Endothelial cell of umbilical vein (primary cell): Measurements from ENCODE around the gene CIB4. TPM values are rescaled to one million over a fixed set of nuclear protein-coding genes. Genes with fewer than 3 reads are reported as not detected.

Experiments used
- BruUV-seq: library from RNA; stranded (reverse); fragments of 400-500 nt; replicated peaks from 2 replicates; lab custom pipeline; 2021; lab: Mats Ljungman, UMichigan
- CTCF ChIA-PET: fragments of 300-600, 350-600 bp; sonication (Branson Sonifier 250); formaldehyde crosslinking; loops from one replicate; lab custom pipeline; 2021; ENCODE audit warnings: antibody characterized with exemption, inconsistent platforms; lab: Charles Lee
- POLR2A ChIA-PET: fragments of 300-600, 350-600 bp; sonication (Branson Sonifier 250); formaldehyde crosslinking; loops from one replicate; lab custom pipeline; 2021; ENCODE audit warnings: antibody characterized with exemption, inconsistent platforms; lab: Charles Lee
- DNase-seq: peaks from one replicate; pipeline ENCODE4 v3.0.0-alpha.2; 2011; ENCODE audit warnings: low read depth, low spot score
- FAIRE-seq: peaks from 2 replicates; lab custom pipeline; 2011; peaks lifted over from hg19 to GRCh38; lab: Jason Lieb, UNC
- H2AFZ ChIP-seq: 2 replicates; pipeline ENCODE4 v1.6.0; 2012; ENCODE audit warnings: low read depth, low read length, control low read depth, inconsistent platforms
- H3K27ac ChIP-seq: 2 replicates; pipeline ENCODE4 v1.5.1; 2011; ENCODE audit warnings: low read depth, mild to moderate bottlenecking, control low read depth, low read length, moderate library complexity; ENCODE audit not compliant: insufficient read depth
- H3K27me3 ChIP-seq, 2 experiments: 2 replicates each; pipeline versions ENCODE4 v1.6.0 to v1.6.1; 2011; ENCODE audit warnings: low read length in 2 of 2, mixed read lengths in 1 of 2; ENCODE audit not compliant: control insufficient read depth in 2 of 2, insufficient read depth in 2 of 2
- H3K36me3 ChIP-seq, 2 experiments: 2 replicates in 1 of 2; 3 replicates in 1 of 2; pipeline ENCODE4 v1.5.1; 2011; ENCODE audit warnings: low read length in 2 of 2, mild to moderate bottlenecking in 1 of 2, moderate library complexity in 1 of 2; ENCODE audit not compliant: control insufficient read depth in 2 of 2, insufficient read depth in 2 of 2; ENCODE audit errors: extremely low read depth in 1 of 2
- H3K4me1 ChIP-seq: 3 replicates; pipeline ENCODE4 v1.5.1; 2011; ENCODE audit warnings: mild to moderate bottlenecking, low read length; ENCODE audit not compliant: control insufficient read depth, insufficient read depth; ENCODE audit errors: extremely low read depth
- H3K4me2 ChIP-seq: 2 replicates; pipeline ENCODE4 v1.6.1; 2011; ENCODE audit warnings: low read length, control low read depth, mixed read lengths; ENCODE audit not compliant: insufficient read depth
- H3K4me3 ChIP-seq, 3 experiments: fragments of 200-600 bp in 1 of 3; sonication (generic), shearing (Covaris generic) in 1 of 3; replicated peaks in 1 of 3; 2 replicates each; pipeline ENCODE4 v1.5.1; 2011 to 2016; ENCODE audit warnings: control low read depth in 3 of 3, low read length in 3 of 3, mild to moderate bottlenecking in 2 of 3, inconsistent platforms in 1 of 3, low read depth in 1 of 3, moderate library complexity in 1 of 3; ENCODE audit not compliant: insufficient read depth in 1 of 3
- H3K79me2 ChIP-seq: 2 replicates; pipeline ENCODE4 v1.6.0; 2012; ENCODE audit warnings: low read length, inconsistent platforms; ENCODE audit not compliant: control insufficient read depth, insufficient read depth
- H3K9ac ChIP-seq: replicated peaks from 2 replicates; pipeline ENCODE3; 2011; ENCODE audit warnings: low read length, control low read depth; ENCODE audit not compliant: insufficient read depth; ENCODE audit errors: extremely low read depth
- H3K9me1 ChIP-seq: replicated peaks from 3 replicates; pipeline ENCODE4 v1.6.0; 2011; ENCODE audit warnings: mild to moderate bottlenecking, low read length; ENCODE audit not compliant: control insufficient read depth, insufficient read depth; ENCODE audit errors: extremely low read depth
- H3K9me3 ChIP-seq: replicated peaks from 2 replicates; pipeline ENCODE4 v1.5.1; 2012; ENCODE audit warnings: low read length, inconsistent platforms; ENCODE audit not compliant: control insufficient read depth, insufficient read depth
- H4K20me1 ChIP-seq: replicated peaks from 2 replicates; pipeline ENCODE3; 2011; ENCODE audit warnings: mild to moderate bottlenecking, low read length; ENCODE audit not compliant: control insufficient read depth, insufficient read depth; ENCODE audit errors: extremely low read depth
- EZH2 ChIP-seq: IDR thresholded peaks from 2 replicates; pipeline ENCODE4 v1.6.1; 2012; ENCODE audit warnings: borderline replicate concordance, low read depth, mild to moderate bottlenecking, moderate library complexity, low read length, inconsistent platforms; ENCODE audit not compliant: severe bottlenecking
- FOS ChIP-seq: IDR thresholded peaks from 2 replicates; pipeline ENCODE4 v1.6.1; 2011; ENCODE audit warnings: mild to moderate bottlenecking, low read length, moderate library complexity, borderline replicate concordance; ENCODE audit not compliant: insufficient read depth
- GATA2 ChIP-seq: IDR thresholded peaks from 2 replicates; pipeline ENCODE4 v1.7.0; 2011; ENCODE audit warnings: low read depth, mild to moderate bottlenecking, moderate library complexity, mixed read lengths, low read length; ENCODE audit not compliant: insufficient read length, insufficient read depth
- JUN ChIP-seq: IDR thresholded peaks from 2 replicates; pipeline ENCODE4 v1.6.1; 2011; ENCODE audit warnings: borderline replicate concordance, low read depth; ENCODE audit not compliant: insufficient read length, insufficient read depth
- MYC ChIP-seq: IDR thresholded peaks from one replicate; pipeline ENCODE4 v1.6.1; 2011; ENCODE audit warnings: mild to moderate bottlenecking, low read depth, low read length
- POLR2A ChIP-seq: IDR thresholded peaks from 2 replicates; pipeline ENCODE4 v1.6.1; 2012; ENCODE audit warnings: low read depth, mild to moderate bottlenecking, control low read depth, low read length
- POLR2AphosphoS5 ChIP-seq: IDR thresholded peaks from 2 replicates; pipeline ENCODE4 v1.6.1; 2012; ENCODE audit warnings: low read depth, mild to moderate bottlenecking, control low read depth, low read length, moderate library complexity; ENCODE audit not compliant: insufficient read depth
- dilution Hi-C: fragments of 300-500 bp; cut with MboI; formaldehyde crosslinking; loops from one replicate; pipeline ENCODE4 v1.15.0; 2019; ENCODE audit warnings: low sequenced_read_pairs; ENCODE audit not compliant: extremely low pct_ligation_motif_present
- intact Hi-C: fragments of 100-400 bp; cut with micrococcal nuclease; formaldehyde crosslinking; loops from one replicate; pipeline ENCODE4 v1.10.0; 2022
- polyA plus RNA-seq, 4 experiments: library from polyadenylated mRNA; depleted of rRNA in 3 of 4; stranded (reverse) in 3 of 4; unstranded in 1 of 4; fragments of >200 nt; gene quantifications; 2 replicates each; pipeline versions ENCODE4 v1.2.1 to v1.2.3, GENCODE V29; 2011 to 2012; ENCODE audit warnings: missing spikeins in 1 of 4
- total RNA-seq: library from RNA; stranded (reverse); gene quantifications from 2 replicates; pipeline ENCODE4 v1.2.3, GENCODE V29; 2021
- TF ChIP-seq, protein P1 (sequence below): IDR thresholded peaks from 2 replicates; pipeline ENCODE4 v1.6.1; 2011; ENCODE audit not compliant: insufficient read depth, insufficient read length
- TF ChIP-seq, protein P2 (sequence below), 2 donors: IDR thresholded peaks; 1 replicate in 1 of 2; 2 replicates in 1 of 2; pipeline ENCODE4 v1.5.1; 2011; ENCODE audit warnings: low read length in 2 of 2, mild to moderate bottlenecking in 2 of 2, moderate library complexity in 2 of 2, control low read depth in 1 of 2, inconsistent platforms in 1 of 2, low read depth in 1 of 2; ENCODE audit not compliant: insufficient read depth in 1 of 2; ENCODE audit errors: extremely low read depth in 1 of 2

CIB4 gene
- total and polyA plus RNA-seq, 2 donors (not counting 3 experiments of a cell fraction or from before 2014, with no cell fraction given), result not detected

DNA sequence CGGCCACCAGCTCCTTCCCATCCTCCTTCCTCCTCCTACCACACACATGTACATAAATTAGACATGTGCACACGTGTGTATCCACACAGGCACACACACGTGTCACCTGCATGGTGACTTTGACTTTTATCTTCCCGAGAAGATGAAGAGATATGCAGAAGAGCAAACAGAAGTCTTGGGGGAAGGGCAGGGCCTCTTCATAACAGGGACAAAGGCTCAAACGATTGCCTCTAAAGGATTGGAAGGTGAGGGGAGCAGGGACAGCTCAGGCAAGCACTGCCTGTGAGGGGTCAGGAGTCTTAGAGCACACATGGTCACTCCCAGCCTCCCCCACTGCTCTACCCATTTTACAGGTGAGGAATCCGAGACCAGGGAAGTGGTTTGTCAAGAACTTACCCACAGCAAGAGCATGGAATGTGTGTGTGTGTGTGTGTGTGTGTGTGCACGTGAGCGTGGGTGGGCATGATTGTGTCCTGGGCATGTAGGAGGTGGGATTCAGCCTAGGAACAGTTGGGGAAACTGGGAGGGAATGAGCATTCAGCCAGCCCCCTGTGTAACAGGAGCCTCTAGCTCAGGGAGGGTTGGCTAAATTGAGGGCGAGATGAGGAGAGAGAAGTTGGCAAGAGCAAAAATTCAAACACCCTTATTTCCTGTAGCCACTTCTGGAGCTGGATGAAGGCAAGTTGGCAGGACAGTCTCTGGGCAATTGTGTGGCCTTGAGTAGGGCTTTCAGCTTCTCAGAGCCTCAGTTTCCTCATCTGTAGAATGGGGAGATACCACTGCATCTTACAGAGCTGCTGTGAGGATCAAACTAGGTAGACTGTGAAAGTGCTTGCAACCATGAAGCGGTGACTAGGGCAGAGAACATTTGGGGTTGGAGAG lies 24.2 kb downstream of the CIB4 start:
- H4K20me1 ChIP-seq, result no peaks in the 10 kb centered on the region
- no peak overlapping the region for H3K27ac ChIP-seq
- H3K4me2 ChIP-seq, result no peak overlapping the region
- H3K36me3 ChIP-seq, result no peaks in the 10 kb centered on the region
- H3K9me1 ChIP-seq, result no peaks in the 10 kb centered on the region
- no peak overlapping the region for H3K4me3 ChIP-seq
- DNase-seq (no peak), FAIRE-seq (no peak)
- POLR2A ChIA-PET, result no interaction called here
- TF ChIP-seq, protein P1, sequence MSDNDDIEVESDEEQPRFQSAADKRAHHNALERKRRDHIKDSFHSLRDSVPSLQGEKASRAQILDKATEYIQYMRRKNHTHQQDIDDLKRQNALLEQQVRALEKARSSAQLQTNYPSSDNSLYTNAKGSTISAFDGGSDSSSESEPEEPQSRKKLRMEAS, result no peak
- CTCF ChIA-PET, result interaction anchor here (0.6 to 3.6 kb wide), 5 partner anchors 9 to 129 kb away, joined by 3 to 18 read pairs (median 3); no protein-coding TSS in a partner anchor
- H2AFZ ChIP-seq, result no peak overlapping the region
- no peaks in the 10 kb centered on the region for H3K9me3 ChIP-seq
- no TSS peak for BruUV-seq
- dilution Hi-C loops (no loop called here), intact Hi-C loops (no loop called here)
- no peak overlapping the region for H3K9ac ChIP-seq
- no peaks in the 10 kb centered on the region for H3K4me1 ChIP-seq
- H3K79me2 ChIP-seq, result no peaks in the 10 kb centered on the region
- peaks cover 15 to 31% of the 10 kb centered on the region in 2 experiments for H3K27me3 ChIP-seq

DNA sequence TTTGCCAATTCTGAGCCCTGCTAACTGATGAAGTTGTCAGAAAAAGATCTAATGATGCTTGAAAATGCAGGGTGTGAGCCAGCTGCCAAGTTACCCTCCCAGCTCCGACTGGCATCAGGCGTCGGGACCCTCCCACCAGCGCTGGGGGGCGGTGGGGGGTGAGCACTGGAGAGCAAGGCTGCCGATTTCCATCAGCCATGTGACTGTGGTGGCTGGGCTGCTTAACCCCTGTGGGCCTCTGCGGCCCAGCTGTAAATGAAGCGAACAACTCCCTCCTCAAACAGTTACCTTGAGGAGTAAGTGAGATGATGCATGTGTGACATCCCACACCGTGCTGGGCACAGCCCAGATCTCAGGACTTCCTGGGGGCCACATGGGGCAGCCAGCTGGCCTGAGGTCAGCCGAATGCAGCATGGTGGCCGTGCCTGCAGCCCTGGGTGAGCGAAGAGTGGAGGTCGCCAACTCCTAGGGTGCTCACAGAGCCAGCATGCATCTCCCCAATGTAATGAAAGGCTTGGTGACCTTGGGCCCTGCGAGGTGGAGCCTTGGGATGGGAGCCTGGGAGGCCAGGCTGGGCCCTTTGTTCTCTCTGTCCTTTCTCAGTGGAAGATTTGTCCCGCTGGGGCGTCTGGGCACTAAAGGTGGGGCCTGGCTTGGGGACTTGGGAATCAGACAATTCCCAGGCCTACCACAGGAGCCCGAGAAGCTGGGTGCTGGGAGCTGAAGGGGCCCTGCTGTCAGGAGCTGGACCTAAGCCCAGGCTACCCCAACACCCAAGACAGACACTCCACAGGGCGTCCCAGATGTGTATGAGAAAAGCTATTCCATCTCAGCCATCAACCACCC lies 25.1 kb downstream of the CIB4 start:
- dilution Hi-C loops, result no loop called here
- H3K4me3 ChIP-seq, result no peak overlapping the region
- H3K4me1 ChIP-seq, result no peaks in the 10 kb centered on the region
- intact Hi-C loops, result no loop called here
- no peaks in the 10 kb centered on the region for H3K36me3 ChIP-seq
- POLR2A ChIA-PET, result no interaction called here
- H3K9ac ChIP-seq, result no peak overlapping the region
- no peak for FAIRE-seq
- no peak overlapping the region for H3K27ac ChIP-seq
- H2AFZ ChIP-seq, result no peak overlapping the region
- no peak overlapping the region for H3K4me2 ChIP-seq
- no TSS peak for BruUV-seq
- no peak for DNase-seq
- H3K79me2 ChIP-seq, result no peaks in the 10 kb centered on the region
- no peaks in the 10 kb centered on the region for H3K9me1 ChIP-seq
- no peaks in the 10 kb centered on the region for H4K20me1 ChIP-seq
- H3K27me3 ChIP-seq, result peaks cover 13 to 28% of the 10 kb centered on the region in 2 experiments
- CTCF ChIA-PET, result interaction anchor here (1.2 to 3.6 kb wide), 4 partner anchors 8 to 129 kb away, joined by 3 to 18 read pairs (median 6); no protein-coding TSS in a partner anchor
- TF ChIP-seq POLR2A, result no peak
- TF ChIP-seq POLR2AphosphoS5, result no peak
- TF ChIP-seq MYC, result no peak
- TF ChIP-seq JUN, result no peak
- TF ChIP-seq EZH2, result no peak
- TF ChIP-seq, protein P1, result no peak
- TF ChIP-seq, protein P2, sequence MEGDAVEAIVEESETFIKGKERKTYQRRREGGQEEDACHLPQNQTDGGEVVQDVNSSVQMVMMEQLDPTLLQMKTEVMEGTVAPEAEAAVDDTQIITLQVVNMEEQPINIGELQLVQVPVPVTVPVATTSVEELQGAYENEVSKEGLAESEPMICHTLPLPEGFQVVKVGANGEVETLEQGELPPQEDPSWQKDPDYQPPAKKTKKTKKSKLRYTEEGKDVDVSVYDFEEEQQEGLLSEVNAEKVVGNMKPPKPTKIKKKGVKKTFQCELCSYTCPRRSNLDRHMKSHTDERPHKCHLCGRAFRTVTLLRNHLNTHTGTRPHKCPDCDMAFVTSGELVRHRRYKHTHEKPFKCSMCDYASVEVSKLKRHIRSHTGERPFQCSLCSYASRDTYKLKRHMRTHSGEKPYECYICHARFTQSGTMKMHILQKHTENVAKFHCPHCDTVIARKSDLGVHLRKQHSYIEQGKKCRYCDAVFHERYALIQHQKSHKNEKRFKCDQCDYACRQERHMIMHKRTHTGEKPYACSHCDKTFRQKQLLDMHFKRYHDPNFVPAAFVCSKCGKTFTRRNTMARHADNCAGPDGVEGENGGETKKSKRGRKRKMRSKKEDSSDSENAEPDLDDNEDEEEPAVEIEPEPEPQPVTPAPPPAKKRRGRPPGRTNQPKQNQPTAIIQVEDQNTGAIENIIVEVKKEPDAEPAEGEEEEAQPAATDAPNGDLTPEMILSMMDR (IDR thresholded peaks at IDR 0.05; ENCODE audit: extremely low read depth in 1 of 2, insufficient read depth in 1 of 2, low read depth in 1 of 2, low read length in 2 of 2), result no peak
- no peak for TF ChIP-seq GATA2
- TF ChIP-seq FOS, result no peak
- no peaks in the 10 kb centered on the region for H3K9me3 ChIP-seq
